SK-N-MC (cell line): ENCODE data around the gene NLGN1.

Source experiments
- EZH2 ChIP-seq: fragments of 200-600 bp; sonication (generic); IDR thresholded peaks from one replicate; pipeline ENCODE4 v1.6.1; 2017; ENCODE audit warnings: antibody characterized with exemption
- FOXP2 ChIP-seq: optimal IDR thresholded peaks from 2 replicates; pipeline ENCODE3; 2011; ENCODE audit warnings: mild to moderate bottlenecking, moderate library complexity; ENCODE audit not compliant: insufficient read depth; ENCODE audit errors: extremely low read length, control extremely low read depth
- POLR2AphosphoS5 ChIP-seq: IDR thresholded peaks from 2 replicates; pipeline ENCODE4 v1.6.1; 2012; ENCODE audit warnings: mild to moderate bottlenecking, low read depth, low read length, borderline replicate concordance

DNA sequence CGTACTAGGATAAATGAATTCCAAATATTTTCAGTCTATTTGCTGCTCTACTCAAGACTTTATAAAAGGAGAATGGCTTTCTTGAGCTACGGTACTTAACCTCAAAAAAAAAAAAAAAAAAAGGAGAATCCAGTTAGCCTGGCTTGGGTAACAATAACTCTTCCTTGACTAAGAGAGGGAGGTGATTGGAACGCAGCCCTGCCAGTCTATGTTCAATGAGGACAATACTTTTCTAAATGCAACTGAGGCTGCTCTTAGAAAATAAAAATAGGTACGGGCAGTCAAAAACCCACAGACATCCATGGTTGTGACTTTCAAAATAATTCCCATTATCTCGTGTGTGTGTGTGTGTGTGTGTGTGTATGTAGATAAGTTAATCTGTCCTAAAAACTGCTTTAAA, 799.9 kb downstream of the NLGN1 start:
- TF ChIP-seq EZH2 = no peak
- no peak for TF ChIP-seq POLR2AphosphoS5
- no peak for TF ChIP-seq FOXP2
